ENCODE measurements around the gene CETP. TPM values are rescaled to one million over a fixed set of nuclear protein-coding genes. Genes with fewer than 3 reads are reported as not detected.
A peak's percentile ranks its signal among the peaks of the same experiment; 100 is the strongest.

Gene CETP
- total RNA-seq, 1 donor from 2014 or later = not detected

DNA sequence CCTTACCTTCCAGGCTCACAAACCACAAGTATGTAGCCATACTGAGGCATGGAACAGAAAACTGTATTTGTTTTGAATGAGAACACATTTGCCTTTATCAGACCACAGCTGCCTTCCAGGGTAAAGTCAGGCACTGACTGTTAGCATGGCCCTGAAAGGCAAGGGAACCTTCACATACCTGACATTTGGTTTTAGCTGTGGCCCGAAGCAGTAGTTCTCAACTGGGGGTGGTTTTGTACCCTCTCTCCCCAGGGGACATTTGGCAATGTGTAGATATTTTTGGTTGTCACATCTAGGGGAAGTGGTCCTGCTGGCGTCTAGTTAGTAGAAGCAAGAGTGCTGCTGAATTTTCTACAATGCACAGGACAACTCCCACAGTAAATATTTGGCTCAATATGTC is 20.7 kb upstream of the CETP start:
- Mint-ChIP-seq H3K4me3 (no peak overlapping the region), H3K27me3 (no peaks in the 10 kb centered on the region), H3K36me3 (ENCODE audit: low read depth) (peaks cover 85% of the 10 kb centered on the region), H3K9me3 (no peaks in the 10 kb centered on the region), H3K27ac (peak overlapping the region; percentile 26), H3K4me1 (peaks cover 71% of the 10 kb centered on the region)
- DNase-seq = no peak
- intact Hi-C loops (cut with micrococcal nuclease) = no loop called here

DNA sequence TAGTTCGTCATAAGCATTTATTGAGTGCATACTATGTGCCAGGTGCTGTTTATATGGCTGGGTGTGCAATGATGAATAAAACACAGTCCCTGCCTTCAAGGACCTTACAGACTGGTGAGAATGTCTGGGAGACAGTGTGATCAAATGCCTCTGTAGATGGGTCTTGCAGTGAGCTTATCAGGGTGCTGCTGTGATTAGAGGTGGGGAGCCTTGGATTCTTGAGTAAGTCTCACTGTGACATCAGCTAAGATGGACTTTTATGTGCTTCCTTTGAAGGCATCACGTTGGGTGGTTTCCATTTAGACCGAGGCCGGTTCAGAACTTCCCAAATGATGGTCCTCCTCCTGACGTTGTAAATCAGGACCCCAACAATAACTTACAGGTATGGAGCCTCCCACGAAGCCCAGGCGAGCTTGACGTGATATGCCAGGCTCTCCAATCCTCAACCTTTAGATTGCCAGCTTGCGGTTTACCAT is 19.9 kb upstream of the CETP start:
- intact Hi-C loops (cut with micrococcal nuclease) = no loop called here
- H3K4me1 Mint-ChIP-seq = peaks cover 65% of the 10 kb centered on the region
- H3K9me3 Mint-ChIP-seq = no peaks in the 10 kb centered on the region
- no peak for DNase-seq
- H3K27ac Mint-ChIP-seq = peak overlapping the region; percentile 37
- H3K27me3 Mint-ChIP-seq = no peaks in the 10 kb centered on the region
- H3K36me3 Mint-ChIP-seq (ENCODE audit: low read depth) = peaks cover 80% of the 10 kb centered on the region
- H3K4me3 Mint-ChIP-seq = no peak overlapping the region

DNA sequence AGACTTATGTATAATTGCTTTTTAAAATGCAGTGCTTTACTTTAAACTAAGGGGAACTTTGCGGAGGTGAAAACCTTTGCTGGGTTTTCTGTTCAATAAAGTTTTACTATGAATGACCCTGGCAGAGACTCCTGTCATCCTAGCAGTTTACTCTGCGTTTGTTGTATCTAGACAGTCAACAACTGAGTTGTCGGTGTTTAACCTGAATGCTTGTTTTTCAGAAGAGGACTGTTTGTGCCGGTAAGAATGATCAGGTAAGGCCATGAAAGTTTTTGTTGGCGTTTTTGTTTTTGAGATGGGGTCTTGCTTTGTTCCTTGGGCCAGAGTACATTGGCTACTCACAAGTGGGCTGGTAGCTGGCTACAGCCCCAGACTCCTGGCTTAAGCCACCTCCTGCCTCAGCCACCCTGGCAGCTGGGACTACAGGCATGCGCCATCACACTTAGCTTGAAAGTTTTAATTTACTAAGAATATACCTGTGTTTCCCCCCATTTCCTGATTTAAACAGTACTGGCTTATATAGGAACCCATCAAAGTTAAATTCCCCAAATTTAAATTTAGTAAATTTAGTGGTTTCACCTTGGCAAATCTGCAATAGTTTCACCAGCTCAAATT is 17.9 kb upstream of the CETP start:
- H3K9me3 Mint-ChIP-seq = no peaks in the 10 kb centered on the region
- no peak overlapping the region for H3K4me3 Mint-ChIP-seq
- no peaks in the 10 kb centered on the region for H3K27me3 Mint-ChIP-seq
- DNase-seq = no peak
- intact Hi-C loops (cut with micrococcal nuclease) = loop anchor here (2.0 kb wide), 3 partner anchors 47 to 99 kb away; no protein-coding TSS in a partner anchor
- peaks cover 47% of the 10 kb centered on the region for H3K4me1 Mint-ChIP-seq
- peaks cover 63% of the 10 kb centered on the region for H3K36me3 Mint-ChIP-seq (ENCODE audit: low read depth)
- H3K27ac Mint-ChIP-seq = peak overlapping the region; percentile 92

DNA sequence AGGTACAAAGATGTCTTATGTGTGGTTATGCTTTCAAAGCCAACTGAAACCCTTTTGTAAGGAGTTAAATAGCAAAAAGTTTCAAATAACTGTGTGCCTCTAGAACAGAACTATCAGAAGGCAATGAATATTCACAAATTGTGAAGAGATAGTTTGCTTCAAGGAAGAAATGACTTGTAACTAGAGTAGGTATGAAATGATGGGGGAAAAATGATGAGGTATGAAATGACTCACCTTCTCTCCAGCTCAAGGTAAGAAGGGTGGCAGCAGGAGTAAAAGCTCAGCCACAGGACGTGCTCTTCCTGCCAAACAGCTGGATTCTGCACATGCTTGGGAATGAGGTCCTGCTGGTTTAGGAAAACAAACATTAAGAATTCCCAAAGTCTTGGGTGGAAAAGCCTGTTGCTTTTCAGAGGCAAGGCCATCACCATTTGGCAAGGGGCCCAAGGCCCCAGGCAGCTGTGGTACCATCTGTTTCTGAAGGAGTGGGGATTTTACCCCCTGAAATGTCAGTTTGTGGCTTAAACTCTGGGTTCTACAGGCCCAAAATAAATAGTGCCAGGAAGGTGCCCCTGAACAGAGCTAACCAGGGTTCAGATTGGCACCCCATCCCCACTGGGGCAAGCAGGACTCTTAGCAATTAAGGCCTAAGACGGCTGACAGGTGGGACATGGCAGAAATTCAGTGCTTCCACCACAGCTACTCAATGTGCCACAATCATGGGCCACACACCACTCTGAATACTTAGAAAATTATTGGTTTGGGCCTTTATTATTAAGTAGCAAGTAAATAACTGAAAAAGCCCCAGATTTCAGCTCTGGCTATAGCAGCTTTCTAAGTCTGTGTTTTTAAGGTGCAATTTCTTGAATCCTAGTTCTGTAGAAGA is 16.6 kb upstream of the CETP start:
- Mint-ChIP-seq H3K27ac (peak overlapping the region; percentile 92), H3K9me3 (no peaks in the 10 kb centered on the region), H3K36me3 (ENCODE audit: low read depth) (peaks cover 50% of the 10 kb centered on the region), H3K4me3 (peak overlapping the region; percentile 23), H3K4me1 (peaks cover 39% of the 10 kb centered on the region), H3K27me3 (no peaks in the 10 kb centered on the region)
- intact Hi-C loops (cut with micrococcal nuclease) = loop anchor here (1.0 to 2.0 kb wide), 5 partner anchors 10 to 98 kb away; no protein-coding TSS in a partner anchor
- no peak for DNase-seq

DNA sequence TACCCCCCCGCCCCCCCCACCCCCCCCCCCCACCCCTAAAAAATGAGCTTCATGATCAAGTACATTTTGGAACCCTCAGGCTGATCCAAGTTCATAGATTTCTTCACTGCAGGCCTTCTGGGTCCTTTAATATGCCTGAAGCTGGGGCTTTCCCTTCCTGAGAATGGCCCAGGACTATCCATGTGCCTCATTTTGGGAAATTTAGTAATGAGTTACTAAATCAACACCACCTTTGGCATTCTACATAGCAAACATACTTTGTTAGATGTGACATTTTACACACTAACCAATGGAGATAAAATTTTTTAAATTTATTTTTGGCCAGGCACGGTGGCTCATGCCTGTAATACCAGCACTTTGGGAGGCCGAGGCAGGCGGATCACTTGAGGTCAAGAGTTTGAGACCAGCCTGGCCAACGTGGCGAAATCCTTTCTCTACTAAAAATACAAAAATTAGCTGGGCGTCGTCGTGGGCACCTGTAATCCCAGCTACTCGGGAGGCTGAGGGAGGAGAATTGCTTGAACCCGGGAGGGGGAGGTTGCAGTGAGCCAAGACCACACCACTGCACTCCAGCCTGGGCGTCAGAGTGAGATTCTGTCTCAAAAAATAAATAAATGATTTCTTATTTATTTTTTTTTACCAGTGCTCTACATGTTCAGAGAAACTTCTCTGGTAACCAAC is 15.8 kb upstream of the CETP start:
- no peak overlapping the region for H3K4me3 Mint-ChIP-seq
- H3K27me3 Mint-ChIP-seq = no peaks in the 10 kb centered on the region
- H3K27ac Mint-ChIP-seq = peak overlapping the region; percentile 37
- peaks cover 41% of the 10 kb centered on the region for H3K4me1 Mint-ChIP-seq
- no peaks in the 10 kb centered on the region for H3K9me3 Mint-ChIP-seq
- no peak for DNase-seq
- intact Hi-C loops (cut with micrococcal nuclease) = loop anchor here (1.0 to 2.0 kb wide), 5 partner anchors 11 to 97 kb away; no protein-coding TSS in a partner anchor
- H3K36me3 Mint-ChIP-seq (ENCODE audit: low read depth) = peaks cover 43% of the 10 kb centered on the region

DNA sequence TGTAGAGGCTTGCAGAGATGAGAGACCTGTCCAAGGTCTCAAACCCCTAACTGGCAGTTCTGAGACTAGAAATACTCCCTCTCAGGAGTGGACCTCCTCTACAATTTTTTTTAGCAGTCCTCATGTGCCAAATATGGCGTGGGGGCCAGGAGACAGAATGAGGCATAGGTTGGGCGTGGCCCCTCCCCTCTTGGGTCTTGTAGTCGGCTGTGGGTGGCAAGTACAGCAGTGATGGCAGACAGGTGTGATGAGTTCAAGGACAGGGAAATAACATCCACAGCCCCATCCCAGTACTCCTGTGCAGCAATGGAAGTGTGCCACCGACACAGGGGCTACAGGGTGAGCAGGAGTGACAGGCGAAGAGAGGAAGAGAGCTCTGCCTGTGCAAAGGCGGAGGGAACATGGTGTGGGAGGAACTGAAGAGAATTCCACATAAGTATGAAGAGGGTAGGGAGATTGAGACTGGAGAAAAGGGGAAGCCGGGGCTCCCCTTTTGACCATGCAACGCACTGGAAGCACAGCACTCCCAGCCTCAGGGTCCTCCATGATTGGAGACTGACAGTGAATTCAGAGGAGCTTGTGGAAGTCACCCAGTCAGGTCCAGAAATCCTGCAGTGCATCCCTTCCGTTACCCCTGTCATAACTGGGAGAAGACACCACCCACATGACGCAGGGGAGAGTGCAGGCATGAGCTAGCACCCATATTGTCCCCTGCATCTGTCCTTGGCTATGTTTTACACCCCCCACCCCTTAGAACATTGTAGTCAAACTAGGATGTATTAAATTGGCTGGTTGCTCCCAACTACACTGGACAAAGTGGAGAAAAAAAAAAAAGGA is 14.8 kb upstream of the CETP start:
- Mint-ChIP-seq H3K4me1 (peaks cover 41% of the 10 kb centered on the region), H3K27me3 (no peaks in the 10 kb centered on the region), H3K9me3 (no peaks in the 10 kb centered on the region), H3K4me3 (no peak overlapping the region), H3K27ac (peak overlapping the region; percentile 26), H3K36me3 (ENCODE audit: low read depth) (peaks cover 36% of the 10 kb centered on the region)
- DNase-seq = peak; percentile 56
- intact Hi-C loops (cut with micrococcal nuclease) = no loop called here

DNA sequence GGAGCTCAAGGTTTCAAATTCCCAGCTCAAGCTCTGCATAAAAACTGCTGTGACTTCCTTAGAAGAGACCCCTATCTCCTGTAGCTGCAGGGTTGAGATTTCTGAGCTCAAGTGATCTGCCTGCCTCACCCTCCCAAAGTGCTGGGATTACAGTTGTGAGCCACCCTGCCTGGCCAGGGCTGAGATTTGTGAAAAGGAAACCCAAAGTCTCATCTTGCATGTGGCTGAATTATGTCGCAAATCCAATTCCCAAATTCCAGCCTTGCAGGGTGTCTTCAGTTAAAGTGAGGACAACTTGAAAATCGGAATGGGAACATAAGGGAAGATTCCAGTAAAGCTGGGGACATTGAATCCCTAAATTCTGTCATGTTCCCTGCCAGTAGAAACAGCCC is 14.2 kb upstream of the CETP start:
- H3K36me3 Mint-ChIP-seq (ENCODE audit: low read depth) = peaks cover 32% of the 10 kb centered on the region
- intact Hi-C loops (cut with micrococcal nuclease) = no loop called here
- no peaks in the 10 kb centered on the region for H3K9me3 Mint-ChIP-seq
- no peaks in the 10 kb centered on the region for H3K27me3 Mint-ChIP-seq
- H3K27ac Mint-ChIP-seq = peak overlapping the region; percentile 67
- no peak for DNase-seq
- peaks cover 38% of the 10 kb centered on the region for H3K4me1 Mint-ChIP-seq
- H3K4me3 Mint-ChIP-seq = no peak overlapping the region

DNA sequence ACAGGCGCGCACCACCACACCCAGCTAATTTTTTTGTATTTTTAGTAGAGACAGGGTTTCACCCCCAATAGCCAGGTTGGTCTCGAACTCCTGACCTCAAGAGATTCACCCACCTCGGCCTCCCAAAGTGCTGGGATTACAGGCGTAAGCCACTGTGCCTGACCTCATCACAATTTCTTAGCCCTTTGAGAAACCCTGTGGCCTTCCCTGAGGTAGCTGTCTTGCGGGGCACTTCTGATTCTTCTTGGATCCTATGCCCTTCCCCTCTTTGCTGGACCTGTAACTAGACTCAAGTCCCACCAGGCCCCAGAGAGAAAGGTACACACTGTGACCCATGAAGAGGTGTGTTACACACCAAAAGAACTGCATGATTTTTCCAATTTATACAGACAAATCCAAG is 13.5 kb upstream of the CETP start:
- Mint-ChIP-seq H3K27ac (peak overlapping the region; percentile 27), H3K36me3 (ENCODE audit: low read depth) (peaks cover 25% of the 10 kb centered on the region), H3K4me1 (peaks cover 34% of the 10 kb centered on the region), H3K27me3 (no peaks in the 10 kb centered on the region), H3K9me3 (no peaks in the 10 kb centered on the region), H3K4me3 (no peak overlapping the region)
- peak; percentile 54 for DNase-seq
- intact Hi-C loops (cut with micrococcal nuclease) = no loop called here

DNA sequence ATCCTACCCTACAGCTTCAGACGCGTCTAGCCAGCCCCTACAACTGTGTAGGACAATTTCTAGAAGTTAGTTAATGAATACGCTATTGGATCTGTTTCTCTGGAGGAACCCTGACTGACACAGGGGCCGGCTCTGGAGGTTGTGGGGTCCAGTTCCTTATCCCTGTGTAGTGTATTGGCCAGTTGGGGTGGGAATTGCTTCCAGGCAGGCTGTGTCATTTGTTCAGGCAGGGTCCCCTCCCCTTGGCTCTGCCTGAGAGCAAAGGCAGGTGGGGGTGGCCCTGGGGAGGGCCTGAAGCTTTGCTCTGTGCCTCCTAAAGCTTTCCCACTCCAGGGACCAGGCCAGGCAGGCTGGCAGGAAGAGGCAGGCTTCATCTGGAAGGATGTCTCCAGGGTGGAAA is 11.7 kb upstream of the CETP start:
- no peak overlapping the region for H3K4me3 Mint-ChIP-seq
- peaks cover 20% of the 10 kb centered on the region for H3K4me1 Mint-ChIP-seq
- intact Hi-C loops (cut with micrococcal nuclease) = loop anchor here (2.0 kb wide), 1 partner anchor 17 kb away; the partner anchor contains the start of gene HERPUD1
- H3K27me3 Mint-ChIP-seq = no peaks in the 10 kb centered on the region
- DNase-seq = no peak
- peak overlapping the region; percentile 66 for H3K27ac Mint-ChIP-seq
- peaks cover 7% of the 10 kb centered on the region for H3K36me3 Mint-ChIP-seq (ENCODE audit: low read depth)
- no peaks in the 10 kb centered on the region for H3K9me3 Mint-ChIP-seq

DNA sequence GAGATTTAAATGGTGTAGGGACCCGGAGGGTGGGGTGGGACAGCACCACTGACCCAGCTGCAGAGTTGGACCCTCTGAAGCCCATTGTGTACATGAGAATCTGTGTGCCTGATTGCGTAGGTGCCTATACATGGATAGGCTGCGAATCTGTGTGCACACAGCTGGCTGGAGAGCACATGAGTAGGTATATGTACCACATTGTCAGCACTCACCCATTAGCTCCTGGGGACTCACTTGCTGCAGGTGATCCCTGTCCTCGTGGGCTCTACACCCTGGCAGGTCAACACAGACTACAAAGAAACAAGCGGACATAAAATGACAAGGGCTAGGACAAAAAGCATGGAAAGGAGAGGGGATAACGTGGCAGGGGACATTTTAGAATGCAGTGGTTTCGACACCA is 11.3 kb upstream of the CETP start:
- intact Hi-C loops (cut with micrococcal nuclease) = loop anchor here (2.0 kb wide), 1 partner anchor 18 kb away; the partner anchor contains the start of gene HERPUD1
- peaks cover 17% of the 10 kb centered on the region for H3K4me1 Mint-ChIP-seq
- H3K4me3 Mint-ChIP-seq = no peak overlapping the region
- H3K9me3 Mint-ChIP-seq = no peaks in the 10 kb centered on the region
- peaks cover 6% of the 10 kb centered on the region for H3K36me3 Mint-ChIP-seq (ENCODE audit: low read depth)
- H3K27me3 Mint-ChIP-seq = no peaks in the 10 kb centered on the region
- DNase-seq = peak; percentile 56
- H3K27ac Mint-ChIP-seq = peak overlapping the region; percentile 66

DNA sequence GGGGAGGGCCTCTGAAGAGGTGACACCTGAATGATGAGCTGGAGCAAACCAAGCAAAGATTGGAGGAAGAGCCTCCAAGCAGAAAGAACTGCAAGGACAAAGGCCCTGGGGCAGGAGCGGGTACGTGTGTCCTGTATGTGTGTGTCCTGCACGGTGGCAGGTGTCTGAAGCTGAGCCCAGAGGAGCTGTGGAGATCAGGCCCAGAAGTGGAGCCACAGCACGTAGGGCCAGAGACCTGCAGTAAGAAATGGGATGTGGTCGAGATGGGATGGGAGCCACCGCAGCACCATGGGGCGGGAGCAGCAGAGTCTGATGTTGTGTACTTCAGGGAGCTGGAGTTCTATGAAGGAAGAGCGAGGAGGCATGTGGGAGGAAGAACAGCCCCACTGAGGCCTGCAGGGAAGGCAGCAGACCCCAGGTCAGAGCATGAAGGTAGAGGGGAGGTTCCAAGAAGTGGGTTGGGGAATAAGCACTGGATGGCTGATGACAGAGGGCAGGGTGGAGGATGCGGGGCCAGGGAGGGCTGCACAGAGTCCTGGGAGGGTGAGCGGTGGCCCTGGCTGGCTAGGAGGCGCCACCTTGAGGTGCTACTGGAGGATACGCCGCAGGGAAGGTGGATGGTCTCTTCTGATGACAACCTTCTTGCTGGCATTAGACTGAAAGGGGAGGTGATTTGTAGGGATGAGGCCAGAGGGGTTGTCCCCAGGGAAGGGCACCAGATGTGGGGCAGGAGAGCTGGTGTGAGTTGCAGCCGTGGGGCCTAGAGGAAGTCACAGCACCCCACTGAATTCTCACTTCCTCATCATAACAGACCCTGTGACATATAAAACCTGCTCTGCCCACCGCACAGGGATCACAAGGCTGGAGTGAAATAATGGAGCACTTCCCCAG is 10.6 kb upstream of the CETP start:
- peak overlapping the region; percentile 66 for H3K27ac Mint-ChIP-seq
- intact Hi-C loops (cut with micrococcal nuclease) = loop anchor here (1.0 to 2.0 kb wide), 2 partner anchors 18 to 84 kb away; partner anchors contain the start of gene HERPUD1
- DNase-seq = peak; percentile 87
- H3K4me3 Mint-ChIP-seq = no peak overlapping the region
- peaks cover 5% of the 10 kb centered on the region for H3K36me3 Mint-ChIP-seq (ENCODE audit: low read depth)
- H3K27me3 Mint-ChIP-seq = no peaks in the 10 kb centered on the region
- H3K9me3 Mint-ChIP-seq = no peaks in the 10 kb centered on the region
- H3K4me1 Mint-ChIP-seq = peaks cover 17% of the 10 kb centered on the region

DNA sequence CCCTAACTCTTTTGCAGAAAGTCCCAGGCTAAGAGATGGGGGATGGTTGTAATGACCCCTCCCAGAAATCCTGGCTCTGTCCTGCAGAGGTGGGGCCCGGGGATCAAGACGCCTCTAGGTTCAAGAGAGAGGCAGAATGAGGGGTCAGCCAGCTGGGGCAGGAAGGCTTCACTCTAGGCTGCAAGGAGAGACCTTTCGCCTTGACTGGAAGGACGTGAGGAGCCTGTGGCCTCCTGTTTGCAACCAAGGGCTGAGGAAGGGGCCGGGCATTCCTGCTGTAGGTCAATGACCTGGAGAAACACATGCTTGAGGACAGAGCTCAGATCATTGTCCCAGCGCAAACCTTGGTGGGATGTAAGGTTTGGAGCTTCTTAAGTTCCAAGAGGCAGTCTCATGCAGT is 8.7 kb upstream of the CETP start:
- H3K36me3 Mint-ChIP-seq (ENCODE audit: low read depth) = no peaks in the 10 kb centered on the region
- no peak for DNase-seq
- intact Hi-C loops (cut with micrococcal nuclease) = no loop called here
- no peaks in the 10 kb centered on the region for H3K27me3 Mint-ChIP-seq
- H3K4me3 Mint-ChIP-seq = no peak overlapping the region
- H3K9me3 Mint-ChIP-seq = no peaks in the 10 kb centered on the region
- no peak overlapping the region for H3K27ac Mint-ChIP-seq
- H3K4me1 Mint-ChIP-seq = peaks cover 17% of the 10 kb centered on the region

Measured in activated CD4-positive, alpha-beta T cell treated with anti-CD3 and anti-CD28 coated beads, Interleukin-2, amount 10 ng/mL, durations not matched to agents 24 days and 14 days (primary cell).